ENCODE measurements around the gene SUMO3.

DNA sequence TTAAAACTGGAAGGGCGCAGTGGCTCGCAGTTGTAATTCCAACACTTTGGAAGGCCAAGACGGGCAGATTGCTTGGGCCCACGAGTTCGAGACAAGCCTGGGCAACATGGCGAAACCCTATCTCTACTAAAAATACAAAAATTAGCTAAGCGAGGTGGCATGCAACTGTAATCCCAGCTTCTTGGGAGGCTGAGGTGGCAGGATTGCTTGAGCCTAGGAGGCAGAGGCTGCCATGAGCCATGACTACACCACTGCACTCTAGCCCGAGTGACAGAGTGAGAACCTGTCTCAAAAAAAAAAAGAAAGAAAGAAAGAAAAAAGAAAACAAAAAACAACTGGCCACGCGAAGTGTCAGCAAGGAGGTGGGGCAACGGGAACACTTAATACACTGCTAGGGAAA, 22.5 kb downstream of the SUMO3 start:
- TF ChIP-seq, protein P1, sequence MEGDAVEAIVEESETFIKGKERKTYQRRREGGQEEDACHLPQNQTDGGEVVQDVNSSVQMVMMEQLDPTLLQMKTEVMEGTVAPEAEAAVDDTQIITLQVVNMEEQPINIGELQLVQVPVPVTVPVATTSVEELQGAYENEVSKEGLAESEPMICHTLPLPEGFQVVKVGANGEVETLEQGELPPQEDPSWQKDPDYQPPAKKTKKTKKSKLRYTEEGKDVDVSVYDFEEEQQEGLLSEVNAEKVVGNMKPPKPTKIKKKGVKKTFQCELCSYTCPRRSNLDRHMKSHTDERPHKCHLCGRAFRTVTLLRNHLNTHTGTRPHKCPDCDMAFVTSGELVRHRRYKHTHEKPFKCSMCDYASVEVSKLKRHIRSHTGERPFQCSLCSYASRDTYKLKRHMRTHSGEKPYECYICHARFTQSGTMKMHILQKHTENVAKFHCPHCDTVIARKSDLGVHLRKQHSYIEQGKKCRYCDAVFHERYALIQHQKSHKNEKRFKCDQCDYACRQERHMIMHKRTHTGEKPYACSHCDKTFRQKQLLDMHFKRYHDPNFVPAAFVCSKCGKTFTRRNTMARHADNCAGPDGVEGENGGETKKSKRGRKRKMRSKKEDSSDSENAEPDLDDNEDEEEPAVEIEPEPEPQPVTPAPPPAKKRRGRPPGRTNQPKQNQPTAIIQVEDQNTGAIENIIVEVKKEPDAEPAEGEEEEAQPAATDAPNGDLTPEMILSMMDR (IDR thresholded peaks at IDR 0.05), result no peak
- TF ChIP-seq POLR2A (IDR thresholded peaks at IDR 0.05), result no peak
